Upper lobe of left lung (tissue), 4 donors: ENCODE measurements around the gene FAM53B.

ENCODE experiments used
- POLR2AphosphoS5 ChIP-seq, 2 donors: sonication (generic); formaldehyde crosslinking; IDR thresholded peaks; one replicate each; pipeline ENCODE4 v1.5.1; 2017; ENCODE audit warnings: antibody characterized with exemption in 2 of 2
- TF ChIP-seq, protein P1 (sequence below), 6 experiments: fragments of 450-650 bp in 4 of 6; fragments of 200-600 bp in 2 of 6; sonication (generic) in 2 of 6; IDR thresholded peaks; one replicate each; pipeline ENCODE4 v1.5.1; 2016 to 2019; ENCODE audit warnings: antibody characterized with exemption in 6 of 6

DNA sequence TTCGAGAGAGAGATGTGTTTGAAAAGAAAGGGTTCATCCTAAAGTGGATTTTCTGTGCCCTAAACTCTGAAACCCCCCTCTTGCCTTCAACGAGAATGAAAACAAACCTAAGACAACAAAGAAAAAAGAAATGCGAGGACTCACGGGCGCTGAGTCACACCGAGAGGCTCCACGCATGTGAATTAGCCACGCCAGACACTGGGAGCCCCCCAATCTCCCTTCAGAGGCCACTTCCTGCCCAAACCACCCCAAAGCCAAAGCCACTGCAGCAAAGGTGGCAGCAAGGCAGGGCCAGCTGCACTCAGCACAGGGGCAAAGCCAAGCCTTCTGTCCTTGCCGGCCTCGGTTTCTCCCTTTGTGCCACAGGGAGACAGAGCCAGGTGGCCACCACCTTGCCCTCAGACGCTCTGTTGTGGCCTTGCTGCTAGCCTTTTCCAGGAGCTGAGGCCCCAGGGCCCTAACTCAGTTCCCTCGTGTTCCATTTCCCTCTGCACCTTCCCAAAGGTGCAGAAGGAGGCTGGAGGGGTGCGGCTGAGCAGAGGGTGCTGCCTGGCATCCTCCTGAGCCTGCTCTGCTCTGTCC lies 93.3 kb downstream of the FAM53B start:
- TF ChIP-seq, protein P1, sequence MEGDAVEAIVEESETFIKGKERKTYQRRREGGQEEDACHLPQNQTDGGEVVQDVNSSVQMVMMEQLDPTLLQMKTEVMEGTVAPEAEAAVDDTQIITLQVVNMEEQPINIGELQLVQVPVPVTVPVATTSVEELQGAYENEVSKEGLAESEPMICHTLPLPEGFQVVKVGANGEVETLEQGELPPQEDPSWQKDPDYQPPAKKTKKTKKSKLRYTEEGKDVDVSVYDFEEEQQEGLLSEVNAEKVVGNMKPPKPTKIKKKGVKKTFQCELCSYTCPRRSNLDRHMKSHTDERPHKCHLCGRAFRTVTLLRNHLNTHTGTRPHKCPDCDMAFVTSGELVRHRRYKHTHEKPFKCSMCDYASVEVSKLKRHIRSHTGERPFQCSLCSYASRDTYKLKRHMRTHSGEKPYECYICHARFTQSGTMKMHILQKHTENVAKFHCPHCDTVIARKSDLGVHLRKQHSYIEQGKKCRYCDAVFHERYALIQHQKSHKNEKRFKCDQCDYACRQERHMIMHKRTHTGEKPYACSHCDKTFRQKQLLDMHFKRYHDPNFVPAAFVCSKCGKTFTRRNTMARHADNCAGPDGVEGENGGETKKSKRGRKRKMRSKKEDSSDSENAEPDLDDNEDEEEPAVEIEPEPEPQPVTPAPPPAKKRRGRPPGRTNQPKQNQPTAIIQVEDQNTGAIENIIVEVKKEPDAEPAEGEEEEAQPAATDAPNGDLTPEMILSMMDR (IDR thresholded peaks at IDR 0.05) = no peak
- TF ChIP-seq POLR2AphosphoS5 (IDR thresholded peaks at IDR 0.05) = no peak
